Nephron (organoid): ENCODE results near the gene SERPINA12.

Experiments used
- H3K27ac Mint-ChIP-seq, 3 experiments: 2 replicates each; pipeline ENCODE4 v1.8.0; 2020; ENCODE audit warnings: mixed read lengths in 3 of 3, mild to moderate bottlenecking in 2 of 3, moderate library complexity in 1 of 3
- H3K27me3 Mint-ChIP-seq: 2 replicates; pipeline ENCODE4 v1.8.0; 2021; ENCODE audit warnings: low read depth, mild to moderate bottlenecking, moderate library complexity, mixed read lengths
- H3K36me3 Mint-ChIP-seq: 2 replicates; pipeline ENCODE4 v1.8.0; 2020; ENCODE audit warnings: low read depth, mixed read lengths
- H3K4me1 Mint-ChIP-seq: 2 replicates; pipeline ENCODE4 v1.8.0; 2020; ENCODE audit warnings: mixed read lengths
- H3K4me3 Mint-ChIP-seq, 3 experiments: 2 replicates each; pipeline ENCODE4 v1.8.0; 2020; ENCODE audit warnings: mild to moderate bottlenecking in 3 of 3, mixed read lengths in 3 of 3, moderate library complexity in 2 of 3
- H3K9me3 Mint-ChIP-seq: 2 replicates; pipeline ENCODE4 v1.8.0; 2020; ENCODE audit warnings: mixed read lengths
- TF ChIP-seq, protein P1 (sequence below), 3 experiments: fragments of 200-600 bp; sonication (generic); IDR thresholded peaks; one replicate each; pipeline ENCODE4 v1.5.0; 2021; ENCODE audit warnings: antibody characterized with exemption in 3 of 3; ENCODE audit not compliant: unreplicated experiment in 3 of 3

The SERPINA12 gene

DNA sequence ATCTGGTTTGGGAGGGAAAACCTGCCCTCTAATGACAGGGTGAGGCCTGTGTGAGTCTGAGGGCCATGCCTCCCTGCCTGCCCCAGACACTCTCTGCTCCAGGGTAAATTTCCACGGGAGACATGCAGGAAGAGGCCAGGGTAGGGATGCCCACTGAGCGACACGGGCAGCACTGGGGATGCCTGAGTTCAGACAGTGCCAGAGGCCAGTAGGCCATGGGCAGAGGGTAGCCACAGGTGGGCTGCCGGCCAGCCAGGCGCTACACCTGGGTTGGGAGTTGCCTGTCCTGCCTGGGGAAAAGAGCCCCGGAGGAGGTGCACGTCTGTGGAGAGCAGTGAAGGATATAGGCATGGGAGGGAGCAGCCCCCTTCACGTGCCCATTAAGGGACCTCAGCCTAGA is 3.6 kb downstream of the SERPINA12 start:
- Mint-ChIP-seq H3K27ac (no peak overlapping the region), H3K4me3 (no peak overlapping the region), H3K36me3 (no peaks in the 10 kb centered on the region), H3K9me3 (no peaks in the 10 kb centered on the region), H3K27me3 (peaks cover 19% of the 10 kb centered on the region), H3K4me1 (no peaks in the 10 kb centered on the region)
- TF ChIP-seq, protein P1, sequence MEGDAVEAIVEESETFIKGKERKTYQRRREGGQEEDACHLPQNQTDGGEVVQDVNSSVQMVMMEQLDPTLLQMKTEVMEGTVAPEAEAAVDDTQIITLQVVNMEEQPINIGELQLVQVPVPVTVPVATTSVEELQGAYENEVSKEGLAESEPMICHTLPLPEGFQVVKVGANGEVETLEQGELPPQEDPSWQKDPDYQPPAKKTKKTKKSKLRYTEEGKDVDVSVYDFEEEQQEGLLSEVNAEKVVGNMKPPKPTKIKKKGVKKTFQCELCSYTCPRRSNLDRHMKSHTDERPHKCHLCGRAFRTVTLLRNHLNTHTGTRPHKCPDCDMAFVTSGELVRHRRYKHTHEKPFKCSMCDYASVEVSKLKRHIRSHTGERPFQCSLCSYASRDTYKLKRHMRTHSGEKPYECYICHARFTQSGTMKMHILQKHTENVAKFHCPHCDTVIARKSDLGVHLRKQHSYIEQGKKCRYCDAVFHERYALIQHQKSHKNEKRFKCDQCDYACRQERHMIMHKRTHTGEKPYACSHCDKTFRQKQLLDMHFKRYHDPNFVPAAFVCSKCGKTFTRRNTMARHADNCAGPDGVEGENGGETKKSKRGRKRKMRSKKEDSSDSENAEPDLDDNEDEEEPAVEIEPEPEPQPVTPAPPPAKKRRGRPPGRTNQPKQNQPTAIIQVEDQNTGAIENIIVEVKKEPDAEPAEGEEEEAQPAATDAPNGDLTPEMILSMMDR (IDR thresholded peaks at IDR 0.05; ENCODE audit: unreplicated experiment in 3 of 3), result no peak

DNA sequence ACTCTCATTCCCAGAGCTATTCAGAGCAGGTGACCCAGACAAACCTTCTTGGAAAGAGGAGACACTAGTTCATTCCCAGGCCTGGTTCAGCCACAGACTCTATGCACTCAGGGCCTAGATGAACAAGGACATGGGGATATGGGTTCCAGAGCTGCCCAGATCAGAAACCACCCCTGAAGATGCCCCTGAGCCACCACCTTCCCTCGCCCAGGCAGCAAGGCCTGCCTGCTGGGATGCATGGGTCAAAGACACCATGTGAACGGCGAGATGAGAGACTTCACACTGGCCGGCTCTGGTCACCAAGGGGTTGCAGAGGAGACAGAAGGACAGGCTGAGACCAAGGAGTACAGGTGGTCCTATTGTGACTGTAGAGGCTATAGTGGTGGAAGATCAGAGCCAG is 4.1 kb downstream of the SERPINA12 start:
- TF ChIP-seq, protein P1 (IDR thresholded peaks at IDR 0.05; ENCODE audit: unreplicated experiment in 3 of 3), result no peak
- peaks cover 19% of the 10 kb centered on the region for H3K27me3 Mint-ChIP-seq
- no peaks in the 10 kb centered on the region for H3K9me3 Mint-ChIP-seq
- H3K4me1 Mint-ChIP-seq, result no peaks in the 10 kb centered on the region
- no peaks in the 10 kb centered on the region for H3K36me3 Mint-ChIP-seq
- H3K27ac Mint-ChIP-seq, result no peak overlapping the region
- no peak overlapping the region for H3K4me3 Mint-ChIP-seq

- Mint-ChIP-seq H3K27ac (no peak overlapping the region), H3K4me3 (peak overlapping the region in 1 of 3 experiments; percentile 5), H3K4me1 (no peaks in the 10 kb centered on the region), H3K27me3 (peaks cover 26% of the 10 kb centered on the region), H3K36me3 (no peaks in the 10 kb centered on the region), H3K9me3 (no peaks in the 10 kb centered on the region)
- TF ChIP-seq, protein P1 (IDR thresholded peaks at IDR 0.05; ENCODE audit: unreplicated experiment in 3 of 3), result no peak
Observed at GRCh38 chr14:94501588-94502516, 7.4 kb downstream of the SERPINA12 start.

DNA sequence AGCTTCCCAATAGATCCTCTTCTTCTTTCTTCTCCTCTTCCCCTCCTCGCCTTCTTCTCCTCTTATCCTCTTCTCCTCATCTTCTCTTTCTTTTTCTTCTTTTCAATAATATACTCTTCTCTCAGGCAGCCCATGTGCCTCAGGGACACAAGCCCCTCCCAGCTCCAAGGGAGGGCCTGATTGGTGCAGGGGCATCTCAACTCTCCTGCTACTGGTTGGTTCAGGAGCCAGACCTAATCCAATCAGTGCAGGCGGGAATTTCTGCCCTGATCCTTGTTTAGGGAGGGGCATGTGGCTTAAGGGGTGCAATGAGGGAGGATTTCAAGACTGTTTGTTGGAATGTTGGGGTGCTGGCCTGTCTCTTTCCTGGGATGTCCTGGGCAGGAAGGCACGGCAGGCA is 9.0 kb downstream of the SERPINA12 start:
- no peaks in the 10 kb centered on the region for H3K4me1 Mint-ChIP-seq

DNA sequence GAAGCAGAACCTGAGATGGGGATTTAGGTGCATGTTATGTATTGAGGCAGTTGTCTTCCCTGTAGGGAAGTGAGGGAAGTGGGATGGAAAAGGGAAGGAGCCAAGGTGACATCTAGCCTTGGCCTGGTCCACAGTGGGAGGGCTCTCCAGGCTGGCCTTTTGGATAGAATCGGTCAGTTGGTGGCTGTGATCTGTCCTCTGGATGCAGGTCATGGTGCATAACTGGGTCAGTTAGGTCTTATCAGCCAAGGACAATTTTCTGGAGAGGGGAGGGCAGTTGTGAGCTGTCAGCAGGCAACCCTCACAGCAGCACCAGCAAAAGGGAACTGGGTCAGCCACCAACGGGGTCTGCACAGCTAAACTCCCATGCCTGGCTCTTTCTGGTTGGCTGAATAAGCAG is 9.6 kb downstream of the SERPINA12 start:
- Mint-ChIP-seq H3K27ac (no peak overlapping the region), H3K4me3 (no peak overlapping the region), H3K27me3 (peaks cover 28% of the 10 kb centered on the region), H3K4me1 (no peaks in the 10 kb centered on the region), H3K9me3 (no peaks in the 10 kb centered on the region), H3K36me3 (no peaks in the 10 kb centered on the region)
- TF ChIP-seq, protein P1 (IDR thresholded peaks at IDR 0.05; ENCODE audit: unreplicated experiment in 3 of 3), result no peak

More for the DNA sequence above, 9.0 kb downstream of the SERPINA12 start:
- Mint-ChIP-seq H3K27me3 (peaks cover 29% of the 10 kb centered on the region), H3K36me3 (no peaks in the 10 kb centered on the region), H3K4me3 (no peak overlapping the region), H3K27ac (no peak overlapping the region), H3K9me3 (no peaks in the 10 kb centered on the region)
- TF ChIP-seq, protein P1 (IDR thresholded peaks at IDR 0.05; ENCODE audit: unreplicated experiment in 3 of 3), result no peak

- Mint-ChIP-seq H3K4me3 (no peak overlapping the region), H3K27me3 (peaks cover 28% of the 10 kb centered on the region), H3K27ac (no peak overlapping the region), H3K36me3 (no peaks in the 10 kb centered on the region), H3K9me3 (no peaks in the 10 kb centered on the region), H3K4me1 (no peaks in the 10 kb centered on the region)
- TF ChIP-seq, protein P1 (IDR thresholded peaks at IDR 0.05; ENCODE audit: unreplicated experiment in 3 of 3), result no peak
Observed at GRCh38 chr14:94498215-94498614, 11.1 kb downstream of the SERPINA12 start.
